Measurements from ENCODE around the gene CST9L.

DNA sequence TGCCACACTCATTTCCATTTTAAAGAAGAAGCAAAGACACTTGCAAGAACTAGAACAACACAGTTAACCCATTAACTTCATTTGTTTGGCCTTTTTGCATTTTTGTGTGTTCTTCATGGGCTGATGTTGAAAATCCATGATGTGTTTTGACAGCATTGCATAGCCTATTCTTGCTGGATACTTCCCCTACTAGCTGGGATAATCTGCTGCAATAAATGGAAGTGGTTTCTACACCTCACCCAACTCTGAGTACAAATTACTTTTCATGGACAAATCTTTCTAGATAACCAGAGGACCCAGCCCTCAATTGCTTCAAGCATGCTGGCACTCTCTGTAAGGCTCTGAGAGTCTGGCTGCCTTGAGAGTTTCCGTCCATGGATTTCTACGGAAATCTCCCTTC is 26.5 kb downstream of the CST9L start:
- TF ChIP-seq, protein P1, sequence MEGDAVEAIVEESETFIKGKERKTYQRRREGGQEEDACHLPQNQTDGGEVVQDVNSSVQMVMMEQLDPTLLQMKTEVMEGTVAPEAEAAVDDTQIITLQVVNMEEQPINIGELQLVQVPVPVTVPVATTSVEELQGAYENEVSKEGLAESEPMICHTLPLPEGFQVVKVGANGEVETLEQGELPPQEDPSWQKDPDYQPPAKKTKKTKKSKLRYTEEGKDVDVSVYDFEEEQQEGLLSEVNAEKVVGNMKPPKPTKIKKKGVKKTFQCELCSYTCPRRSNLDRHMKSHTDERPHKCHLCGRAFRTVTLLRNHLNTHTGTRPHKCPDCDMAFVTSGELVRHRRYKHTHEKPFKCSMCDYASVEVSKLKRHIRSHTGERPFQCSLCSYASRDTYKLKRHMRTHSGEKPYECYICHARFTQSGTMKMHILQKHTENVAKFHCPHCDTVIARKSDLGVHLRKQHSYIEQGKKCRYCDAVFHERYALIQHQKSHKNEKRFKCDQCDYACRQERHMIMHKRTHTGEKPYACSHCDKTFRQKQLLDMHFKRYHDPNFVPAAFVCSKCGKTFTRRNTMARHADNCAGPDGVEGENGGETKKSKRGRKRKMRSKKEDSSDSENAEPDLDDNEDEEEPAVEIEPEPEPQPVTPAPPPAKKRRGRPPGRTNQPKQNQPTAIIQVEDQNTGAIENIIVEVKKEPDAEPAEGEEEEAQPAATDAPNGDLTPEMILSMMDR (IDR thresholded peaks at IDR 0.05), result no peak
- no peak for TF ChIP-seq POLR2AphosphoS5 (IDR thresholded peaks at IDR 0.05)
- no peak for TF ChIP-seq POLR2A (IDR thresholded peaks at IDR 0.05)
